ENCODE results near the gene BABAM2. TPM values are rescaled to one million over a fixed set of nuclear protein-coding genes. Genes with fewer than 3 reads are reported as not detected.
A peak's percentile ranks its signal among the peaks of the same experiment; 100 is the strongest.
"Not testable (repeated sequence)": the region's sequence is repeated elsewhere in the genome, so short reads cannot be mapped to it uniquely, and the experiment has no call there.

The BABAM2 gene
- total RNA-seq, 2 experiments from 2014 or later, result 65.4 to 69.5 TPM

DNA sequence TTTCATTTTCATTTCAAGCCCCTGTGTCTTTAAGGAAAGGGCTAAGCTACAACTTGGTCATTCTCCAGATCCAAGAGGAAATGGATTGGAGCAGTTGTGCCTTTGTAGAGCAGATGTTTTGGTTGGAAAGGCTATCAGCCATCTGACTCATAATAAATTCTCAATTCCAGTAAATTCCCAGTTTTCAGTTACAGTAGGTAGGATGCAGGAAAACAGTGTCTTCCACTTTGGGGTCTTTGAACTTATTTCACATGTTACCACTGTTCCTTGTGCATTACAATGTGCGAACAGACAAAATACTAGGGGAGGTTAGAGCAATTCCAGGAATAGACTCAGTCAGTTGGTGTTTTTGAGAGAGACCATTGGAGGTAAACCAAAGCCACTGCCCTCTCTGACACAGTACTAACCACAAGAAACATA lies 211.9 kb downstream of the BABAM2 start:
- DNase-seq (peak; percentile 66), ATAC-seq (peak; percentile 84)
- Mint-ChIP-seq H3K4me1 (peaks cover 36% of the 10 kb centered on the region), H3K4me3 (peak overlapping the region; percentile 30), H3K27ac (peak overlapping the region; percentile 71), H3K27me3 (no peaks in the 10 kb centered on the region), H3K36me3 (peaks cover 16% of the 10 kb centered on the region), H3K9me3 (ENCODE audit: low read depth) (no peaks in the 10 kb centered on the region)
- CTCF ChIA-PET, result no interaction called here

GRCh38 chr2:28103611-28104010 lies 213.1 kb downstream of the BABAM2 start:
- DNase-seq (no peak), ATAC-seq (no peak)
- Mint-ChIP-seq H3K4me1 (peaks cover 36% of the 10 kb centered on the region), H3K27ac (no peak overlapping the region), H3K9me3 (ENCODE audit: low read depth) (no peaks in the 10 kb centered on the region), H3K27me3 (no peaks in the 10 kb centered on the region), H3K36me3 (peaks cover 16% of the 10 kb centered on the region), H3K4me3 (no peak overlapping the region)
- CTCF ChIA-PET, result no interaction called here

DNA sequence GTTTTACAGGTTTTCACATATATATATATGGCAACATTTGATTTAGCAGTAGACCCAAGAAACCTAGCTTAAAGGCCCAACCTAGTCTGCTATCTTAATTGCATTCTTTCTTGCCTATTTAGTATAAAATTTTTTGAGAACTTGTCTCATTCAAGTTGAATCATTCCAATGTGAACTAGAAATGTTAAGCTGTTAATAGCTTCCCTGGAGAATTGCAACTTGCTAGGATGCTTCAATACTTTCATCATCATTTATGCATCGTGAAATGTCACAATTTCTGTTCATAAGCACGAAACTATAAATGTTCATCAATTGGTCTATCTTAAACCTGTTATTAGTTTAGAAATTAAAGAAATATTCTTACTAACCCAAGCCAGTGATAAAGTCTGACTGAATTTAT lies 217.6 kb downstream of the BABAM2 start:
- no peak for ATAC-seq
- CTCF ChIA-PET, result interaction anchor here (1.0 kb wide), 1 partner anchor 47 kb away, joined by 3 read pairs; no protein-coding TSS in a partner anchor
- H3K9me3 Mint-ChIP-seq (ENCODE audit: low read depth), result no peaks in the 10 kb centered on the region

DNA sequence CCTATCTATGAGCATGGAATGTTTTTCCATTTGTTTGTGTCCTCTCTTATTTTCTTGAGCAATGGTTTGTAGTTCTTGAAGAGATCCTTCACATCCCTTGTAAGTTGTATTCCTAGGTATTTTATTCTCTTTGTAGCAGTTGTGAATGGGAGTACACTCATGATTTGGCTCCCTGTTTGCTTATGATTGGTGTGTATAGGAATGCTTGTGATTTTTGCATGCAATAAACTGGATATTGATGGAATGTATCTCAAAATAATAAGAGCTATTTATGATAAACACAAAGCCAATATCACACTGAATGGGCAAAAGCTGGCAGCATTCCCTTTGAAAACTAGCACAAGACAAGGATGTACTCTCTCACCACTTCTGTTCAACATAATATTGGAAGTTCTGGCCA lies 223.2 kb downstream of the BABAM2 start:
- DNase-seq; H3K27me3 Mint-ChIP-seq; H3K4me1 Mint-ChIP-seq; CTCF ChIA-PET; H3K27ac Mint-ChIP-seq; H3K9me3 Mint-ChIP-seq (ENCODE audit: low read depth); H3K4me3 Mint-ChIP-seq; ATAC-seq: not testable (repeated sequence)
- peaks cover 36% of the 10 kb centered on the region for H3K36me3 Mint-ChIP-seq

More for the DNA sequence above, 217.6 kb downstream of the BABAM2 start:
- Mint-ChIP-seq H3K4me3 (no peak overlapping the region), H3K36me3 (peaks cover 28% of the 10 kb centered on the region), H3K27me3 (no peaks in the 10 kb centered on the region), H3K4me1 (peaks cover 11% of the 10 kb centered on the region), H3K27ac (no peak overlapping the region)
- DNase-seq, result no peak

DNA sequence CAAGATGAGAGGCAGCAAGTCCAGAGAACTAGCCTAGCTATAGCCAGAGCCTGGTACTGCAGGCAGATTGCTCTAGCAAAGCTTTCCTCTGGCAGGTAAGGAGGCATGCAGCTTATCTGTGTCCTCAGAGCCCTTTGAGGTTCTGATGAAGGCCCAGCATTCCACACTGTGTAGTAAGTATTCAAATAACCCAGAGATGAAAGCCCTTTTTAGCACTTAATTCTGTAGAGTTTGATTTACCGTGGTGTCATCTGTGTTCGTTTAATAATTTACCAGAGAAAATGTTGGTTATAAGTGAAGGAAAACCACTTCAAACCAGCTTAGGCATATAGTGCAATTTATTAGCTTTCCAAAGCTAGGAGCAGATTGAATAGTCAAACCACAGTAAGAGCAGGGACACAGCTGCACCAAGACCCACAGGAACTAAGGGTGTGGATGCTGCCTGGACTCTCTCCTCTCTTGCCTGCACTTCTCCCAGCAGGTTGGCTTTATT lies 226.6 kb downstream of the BABAM2 start:
- no peak for DNase-seq
- peaks cover 26% of the 10 kb centered on the region for H3K36me3 Mint-ChIP-seq
- H3K27ac Mint-ChIP-seq, result no peak overlapping the region
- H3K4me3 Mint-ChIP-seq, result no peak overlapping the region
- no peaks in the 10 kb centered on the region for H3K27me3 Mint-ChIP-seq
- peaks cover 4% of the 10 kb centered on the region for H3K4me1 Mint-ChIP-seq
- H3K9me3 Mint-ChIP-seq (ENCODE audit: low read depth), result peaks cover 5% of the 10 kb centered on the region
- no peak for ATAC-seq
- CTCF ChIA-PET, result no interaction called here

GRCh38 chr2:28119631-28120030 lies 229.1 kb downstream of the BABAM2 start:
- peaks cover 19% of the 10 kb centered on the region for H3K36me3 Mint-ChIP-seq
- peaks cover 4% of the 10 kb centered on the region for H3K4me1 Mint-ChIP-seq
- H3K27ac Mint-ChIP-seq, result no peak overlapping the region
- CTCF ChIA-PET, result no interaction called here
- no peak overlapping the region for H3K4me3 Mint-ChIP-seq
- peaks cover under 1% of the 10 kb centered on the region for H3K9me3 Mint-ChIP-seq (ENCODE audit: low read depth)
- ATAC-seq (no peak), DNase-seq (no peak)
- no peaks in the 10 kb centered on the region for H3K27me3 Mint-ChIP-seq

GRCh38 chr2:28128281-28128950 lies 237.9 kb downstream of the BABAM2 start:
- DNase-seq, result no peak
- CTCF ChIA-PET, result no interaction called here
- ATAC-seq, result no peak
- Mint-ChIP-seq H3K27me3 (no peaks in the 10 kb centered on the region), H3K4me1 (peaks cover 3% of the 10 kb centered on the region), H3K9me3 (ENCODE audit: low read depth) (peaks cover 8% of the 10 kb centered on the region), H3K4me3 (no peak overlapping the region), H3K27ac (no peak overlapping the region), H3K36me3 (peaks cover 26% of the 10 kb centered on the region)

- DNase-seq (no peak), ATAC-seq (no peak)
- Mint-ChIP-seq H3K36me3 (peaks cover 28% of the 10 kb centered on the region), H3K9me3 (ENCODE audit: low read depth) (peaks cover 6% of the 10 kb centered on the region), H3K27me3 (no peaks in the 10 kb centered on the region), H3K27ac (no peak overlapping the region), H3K4me3 (no peak overlapping the region), H3K4me1 (peaks cover 17% of the 10 kb centered on the region)
- CTCF ChIA-PET, result interaction anchor here (0.6 kb wide), 1 partner anchor 129 kb away, joined by 3 read pairs; no protein-coding TSS in a partner anchor
Measured at GRCh38 chr2:28129955-28130695, 239.6 kb downstream of the BABAM2 start.

DNA sequence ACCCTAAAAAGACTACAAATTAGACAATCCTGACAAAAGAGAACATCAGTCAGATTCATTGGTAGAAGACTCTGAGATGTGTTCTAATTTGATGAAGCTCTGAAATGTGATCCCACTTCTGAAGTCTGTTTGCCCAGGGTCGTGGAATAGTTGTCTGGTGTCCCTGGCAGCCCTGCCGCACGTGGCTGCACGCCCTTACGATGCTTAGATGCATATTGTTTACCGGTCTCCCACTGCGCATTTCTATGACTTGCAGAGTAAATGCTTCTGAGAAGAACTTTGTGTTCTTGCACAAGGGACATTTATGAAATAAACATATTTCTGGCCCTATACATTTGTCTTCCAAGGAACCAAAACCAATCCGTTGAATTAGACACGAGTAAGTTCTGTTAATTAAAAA lies 243.2 kb downstream of the BABAM2 start:
- ATAC-seq, result no peak
- CTCF ChIA-PET, result interaction anchor here (1.0 kb wide), 1 partner anchor 22 kb away, joined by 3 read pairs; no protein-coding TSS in a partner anchor

GRCh38 chr2:28134262-28134812 lies 243.8 kb downstream of the BABAM2 start:
- Mint-ChIP-seq H3K27me3 (no peaks in the 10 kb centered on the region), H3K9me3 (ENCODE audit: low read depth) (no peaks in the 10 kb centered on the region), H3K36me3 (peaks cover 34% of the 10 kb centered on the region), H3K4me3 (no peak overlapping the region), H3K4me1 (peaks cover 29% of the 10 kb centered on the region), H3K27ac (peak overlapping the region; percentile 67)
- ATAC-seq (peak; percentile 45), DNase-seq (no peak)
- CTCF ChIA-PET, result interaction anchor here (1.0 kb wide), 1 partner anchor 21 kb away, joined by 3 read pairs; no protein-coding TSS in a partner anchor

More for the DNA sequence above, 243.2 kb downstream of the BABAM2 start:
- H3K27me3 Mint-ChIP-seq, result no peaks in the 10 kb centered on the region
- DNase-seq, result no peak
- peaks cover 32% of the 10 kb centered on the region for H3K36me3 Mint-ChIP-seq
- peaks cover 29% of the 10 kb centered on the region for H3K4me1 Mint-ChIP-seq
- no peak overlapping the region for H3K27ac Mint-ChIP-seq
- H3K9me3 Mint-ChIP-seq (ENCODE audit: low read depth), result no peaks in the 10 kb centered on the region
- no peak overlapping the region for H3K4me3 Mint-ChIP-seq

DNA sequence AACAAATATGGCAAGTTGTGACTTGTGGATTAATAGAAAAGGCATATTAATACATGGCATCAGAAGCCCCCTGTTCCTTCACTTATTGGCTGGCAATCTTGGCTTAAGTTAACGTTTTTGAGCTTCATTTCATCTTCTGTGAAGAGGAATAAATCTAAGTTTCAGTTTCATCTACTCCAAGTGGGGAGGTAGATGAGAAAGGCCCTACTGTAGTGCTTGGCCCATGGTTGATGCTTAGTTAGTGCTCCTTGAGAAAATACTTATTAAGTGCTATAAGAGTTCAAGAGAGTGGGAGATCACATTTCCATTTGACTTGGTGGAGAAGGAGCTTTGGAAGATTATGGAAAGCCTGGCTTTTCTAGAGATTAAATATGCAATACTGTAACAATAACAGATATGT lies 244.3 kb downstream of the BABAM2 start:
- CTCF ChIA-PET, result interaction anchor here (0.7 kb wide), 1 partner anchor 21 kb away, joined by 3 read pairs; no protein-coding TSS in a partner anchor
- H3K4me1 Mint-ChIP-seq, result peaks cover 29% of the 10 kb centered on the region
- peaks cover 36% of the 10 kb centered on the region for H3K36me3 Mint-ChIP-seq
- no peaks in the 10 kb centered on the region for H3K9me3 Mint-ChIP-seq (ENCODE audit: low read depth)
- ATAC-seq, result peak; percentile 63
- H3K27me3 Mint-ChIP-seq, result no peaks in the 10 kb centered on the region
- H3K27ac Mint-ChIP-seq, result peak overlapping the region; percentile 67
- no peak for DNase-seq
- no peak overlapping the region for H3K4me3 Mint-ChIP-seq

- peaks cover 26% of the 10 kb centered on the region for H3K4me1 Mint-ChIP-seq
- ATAC-seq (peak; percentile 47), DNase-seq (no peak)
- H3K27ac Mint-ChIP-seq, result peak overlapping the region; percentile 55
- CTCF ChIA-PET, result interaction anchor here (0.7 kb wide), 1 partner anchor 20 kb away, joined by 3 read pairs; no protein-coding TSS in a partner anchor
- no peak overlapping the region for H3K4me3 Mint-ChIP-seq
- no peaks in the 10 kb centered on the region for H3K27me3 Mint-ChIP-seq
- no peaks in the 10 kb centered on the region for H3K9me3 Mint-ChIP-seq (ENCODE audit: low read depth)
- peaks cover 37% of the 10 kb centered on the region for H3K36me3 Mint-ChIP-seq
Measured at GRCh38 chr2:28135324-28135723, 244.8 kb downstream of the BABAM2 start.

DNA sequence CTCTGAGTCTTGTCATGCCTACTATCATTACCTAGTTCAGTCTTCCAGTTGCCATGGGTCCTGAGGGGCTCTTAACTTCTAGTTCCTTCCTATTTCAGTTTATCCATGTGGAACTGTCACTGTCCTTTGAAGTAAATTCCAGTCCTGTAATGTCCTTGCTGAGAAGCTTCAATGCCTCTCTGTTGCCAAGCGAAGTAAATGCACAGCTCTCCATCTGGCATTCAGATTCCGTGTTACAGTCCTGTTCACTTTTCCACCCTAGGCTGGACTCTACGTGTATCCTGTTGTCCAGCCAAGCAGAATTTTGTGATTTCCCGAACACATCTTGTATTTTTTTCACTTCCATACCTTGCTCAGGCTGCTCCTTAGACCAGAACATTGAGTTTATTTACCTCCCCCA lies 245.3 kb downstream of the BABAM2 start:
- Mint-ChIP-seq H3K4me1 (peaks cover 26% of the 10 kb centered on the region), H3K27me3 (no peaks in the 10 kb centered on the region), H3K4me3 (no peak overlapping the region), H3K36me3 (peaks cover 37% of the 10 kb centered on the region), H3K9me3 (ENCODE audit: low read depth) (no peaks in the 10 kb centered on the region), H3K27ac (no peak overlapping the region)
- DNase-seq (no peak), ATAC-seq (no peak)
- CTCF ChIA-PET, result no interaction called here

Data from activated CD8-positive, alpha-beta memory T cell treated with anti-CD3 and anti-CD28 coated beads, Interleukin-2, amount 10 ng/mL, durations not matched to agents 7 days and 5 days (primary cell).